Liver (tissue), 3 donors: ENCODE measurements around the gene CAMSAP3.

Source experiments
- CTCF ChIP-seq: fragments of 150-350 bp; IDR thresholded peaks from 2 replicates; pipeline ENCODE4 v1.5.1; 2017; ENCODE audit warnings: improper control_type of control experiment, low read depth, low read length; ENCODE audit not compliant: missing input control
- GABPA ChIP-seq, 2 donors: IDR thresholded peaks in 1 of 2; conservative IDR thresholded peaks in 1 of 2; 2 replicates each; pipeline ENCODE4 v1.6.1; 2016; ENCODE audit warnings: antibody characterized with exemption in 2 of 2, mild to moderate bottlenecking in 1 of 2, moderate library complexity in 1 of 2
- RAD21 ChIP-seq, 2 donors: IDR thresholded peaks; 2 replicates each; pipeline ENCODE4 v1.6.1; 2016; ENCODE audit warnings: antibody characterized with exemption in 2 of 2, mild to moderate bottlenecking in 2 of 2
- YY1 ChIP-seq: IDR thresholded peaks from 2 replicates; pipeline ENCODE4 v1.6.1; 2016; ENCODE audit warnings: antibody characterized with exemption, mild to moderate bottlenecking
- TF ChIP-seq, protein P1 (sequence below): IDR thresholded peaks from 2 replicates; pipeline ENCODE4 v1.6.1; 2016; ENCODE audit warnings: antibody characterized with exemption, mild to moderate bottlenecking
- donor health status: healthy.
- donor health status: healthy.

- TF ChIP-seq CTCF (no peak), GABPA (IDR thresholded peaks at IDR 0.05 in 1 of 2, conservative IDR thresholded peaks at IDR 0.05 in 1 of 2) (no peak), RAD21 (IDR thresholded peaks at IDR 0.05) (no peak), YY1 (no peak)
- TF ChIP-seq, protein P1, sequence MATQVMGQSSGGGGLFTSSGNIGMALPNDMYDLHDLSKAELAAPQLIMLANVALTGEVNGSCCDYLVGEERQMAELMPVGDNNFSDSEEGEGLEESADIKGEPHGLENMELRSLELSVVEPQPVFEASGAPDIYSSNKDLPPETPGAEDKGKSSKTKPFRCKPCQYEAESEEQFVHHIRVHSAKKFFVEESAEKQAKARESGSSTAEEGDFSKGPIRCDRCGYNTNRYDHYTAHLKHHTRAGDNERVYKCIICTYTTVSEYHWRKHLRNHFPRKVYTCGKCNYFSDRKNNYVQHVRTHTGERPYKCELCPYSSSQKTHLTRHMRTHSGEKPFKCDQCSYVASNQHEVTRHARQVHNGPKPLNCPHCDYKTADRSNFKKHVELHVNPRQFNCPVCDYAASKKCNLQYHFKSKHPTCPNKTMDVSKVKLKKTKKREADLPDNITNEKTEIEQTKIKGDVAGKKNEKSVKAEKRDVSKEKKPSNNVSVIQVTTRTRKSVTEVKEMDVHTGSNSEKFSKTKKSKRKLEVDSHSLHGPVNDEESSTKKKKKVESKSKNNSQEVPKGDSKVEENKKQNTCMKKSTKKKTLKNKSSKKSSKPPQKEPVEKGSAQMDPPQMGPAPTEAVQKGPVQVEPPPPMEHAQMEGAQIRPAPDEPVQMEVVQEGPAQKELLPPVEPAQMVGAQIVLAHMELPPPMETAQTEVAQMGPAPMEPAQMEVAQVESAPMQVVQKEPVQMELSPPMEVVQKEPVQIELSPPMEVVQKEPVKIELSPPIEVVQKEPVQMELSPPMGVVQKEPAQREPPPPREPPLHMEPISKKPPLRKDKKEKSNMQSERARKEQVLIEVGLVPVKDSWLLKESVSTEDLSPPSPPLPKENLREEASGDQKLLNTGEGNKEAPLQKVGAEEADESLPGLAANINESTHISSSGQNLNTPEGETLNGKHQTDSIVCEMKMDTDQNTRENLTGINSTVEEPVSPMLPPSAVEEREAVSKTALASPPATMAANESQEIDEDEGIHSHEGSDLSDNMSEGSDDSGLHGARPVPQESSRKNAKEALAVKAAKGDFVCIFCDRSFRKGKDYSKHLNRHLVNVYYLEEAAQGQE, result no peak
Observed at GRCh38 chr19:7658219-7658686, 62.6 kb downstream of the CAMSAP3 start.
